Epithelial cell of proximal tubule (primary cell): ENCODE data around the gene GPR62. TPM values are rescaled to one million over a fixed set of nuclear protein-coding genes. Genes with fewer than 3 reads are reported as not detected.

Experiments used
- DNase-seq: peaks from one replicate; pipeline ENCODE4 v3.0.0-alpha.2; 2011; ENCODE audit warnings: low read depth
- H3K4me3 ChIP-seq: 2 replicates; pipeline ENCODE4 v1.5.1; 2011; ENCODE audit warnings: low read depth, mild to moderate bottlenecking, low read length
- total RNA-seq: library from RNA; depleted of rRNA; stranded (reverse); fragments of >200 nt; gene quantifications from 2 replicates; pipeline ENCODE4 v1.2.3, GENCODE V29; 2015
- TF ChIP-seq, protein P1 (sequence below): conservative IDR thresholded peaks from 2 replicates; pipeline ENCODE4 v1.5.1; 2012; ENCODE audit warnings: low read depth, mild to moderate bottlenecking, low read length

Gene GPR62
- total RNA-seq, 1 donor from 2014 or later, result not detected

DNA sequence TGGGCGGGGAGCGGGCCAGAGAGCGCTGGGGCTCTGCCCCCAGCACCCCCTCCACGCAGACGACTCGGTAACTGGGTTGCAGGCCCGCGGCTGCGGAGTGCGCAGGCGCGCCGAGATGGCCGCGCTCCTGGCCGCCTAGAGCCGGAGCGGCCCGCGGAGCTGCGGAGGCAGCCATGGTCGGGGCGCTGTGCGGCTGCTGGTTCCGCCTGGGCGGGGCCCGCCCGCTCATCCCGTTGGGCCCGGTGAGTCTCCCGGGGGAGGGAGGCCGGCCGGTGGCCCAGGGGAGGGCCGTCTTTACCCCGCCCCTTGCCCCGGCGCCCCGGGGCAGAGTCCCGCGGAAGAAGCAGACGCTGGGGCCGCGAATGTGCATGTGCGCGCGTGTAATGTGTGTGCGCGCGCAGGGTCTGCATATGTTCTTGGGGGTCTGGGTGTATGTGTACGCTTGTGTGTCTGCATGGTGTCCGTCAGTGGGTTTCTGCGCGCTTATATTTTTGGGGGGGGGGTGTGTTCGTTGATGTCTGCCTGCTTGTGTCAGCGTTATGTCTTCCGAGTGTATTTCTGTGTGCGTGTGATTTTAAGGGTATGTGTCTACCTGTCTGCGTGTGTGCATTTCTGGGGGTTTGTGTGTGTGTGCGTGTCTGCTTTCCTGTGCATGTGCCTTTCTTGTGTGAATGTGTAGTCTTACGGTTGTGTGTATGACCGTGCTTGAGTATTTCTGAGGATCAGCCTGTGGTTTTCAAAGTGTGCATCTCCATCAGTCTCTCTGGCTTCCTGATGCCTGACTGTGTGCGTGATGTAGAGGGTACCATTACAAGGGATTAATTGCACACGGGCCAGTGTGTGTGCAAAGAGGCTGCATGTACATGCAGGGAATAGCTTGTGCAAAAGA is 20.0 kb downstream of the GPR62 start, which contains the start of gene ABHD14A:
Gene ABHD14A, plus strand, starts transcription at position 102 of the 889 bp plus-strand sequence. Its CDS starts 72 bp downstream, at position 174.
- H3K4me3 ChIP-seq, result peak within 1 kb of the TSS; percentile 84
- DNase-seq, result no peak
- TF ChIP-seq, protein P1, sequence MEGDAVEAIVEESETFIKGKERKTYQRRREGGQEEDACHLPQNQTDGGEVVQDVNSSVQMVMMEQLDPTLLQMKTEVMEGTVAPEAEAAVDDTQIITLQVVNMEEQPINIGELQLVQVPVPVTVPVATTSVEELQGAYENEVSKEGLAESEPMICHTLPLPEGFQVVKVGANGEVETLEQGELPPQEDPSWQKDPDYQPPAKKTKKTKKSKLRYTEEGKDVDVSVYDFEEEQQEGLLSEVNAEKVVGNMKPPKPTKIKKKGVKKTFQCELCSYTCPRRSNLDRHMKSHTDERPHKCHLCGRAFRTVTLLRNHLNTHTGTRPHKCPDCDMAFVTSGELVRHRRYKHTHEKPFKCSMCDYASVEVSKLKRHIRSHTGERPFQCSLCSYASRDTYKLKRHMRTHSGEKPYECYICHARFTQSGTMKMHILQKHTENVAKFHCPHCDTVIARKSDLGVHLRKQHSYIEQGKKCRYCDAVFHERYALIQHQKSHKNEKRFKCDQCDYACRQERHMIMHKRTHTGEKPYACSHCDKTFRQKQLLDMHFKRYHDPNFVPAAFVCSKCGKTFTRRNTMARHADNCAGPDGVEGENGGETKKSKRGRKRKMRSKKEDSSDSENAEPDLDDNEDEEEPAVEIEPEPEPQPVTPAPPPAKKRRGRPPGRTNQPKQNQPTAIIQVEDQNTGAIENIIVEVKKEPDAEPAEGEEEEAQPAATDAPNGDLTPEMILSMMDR, result no peak

DNA sequence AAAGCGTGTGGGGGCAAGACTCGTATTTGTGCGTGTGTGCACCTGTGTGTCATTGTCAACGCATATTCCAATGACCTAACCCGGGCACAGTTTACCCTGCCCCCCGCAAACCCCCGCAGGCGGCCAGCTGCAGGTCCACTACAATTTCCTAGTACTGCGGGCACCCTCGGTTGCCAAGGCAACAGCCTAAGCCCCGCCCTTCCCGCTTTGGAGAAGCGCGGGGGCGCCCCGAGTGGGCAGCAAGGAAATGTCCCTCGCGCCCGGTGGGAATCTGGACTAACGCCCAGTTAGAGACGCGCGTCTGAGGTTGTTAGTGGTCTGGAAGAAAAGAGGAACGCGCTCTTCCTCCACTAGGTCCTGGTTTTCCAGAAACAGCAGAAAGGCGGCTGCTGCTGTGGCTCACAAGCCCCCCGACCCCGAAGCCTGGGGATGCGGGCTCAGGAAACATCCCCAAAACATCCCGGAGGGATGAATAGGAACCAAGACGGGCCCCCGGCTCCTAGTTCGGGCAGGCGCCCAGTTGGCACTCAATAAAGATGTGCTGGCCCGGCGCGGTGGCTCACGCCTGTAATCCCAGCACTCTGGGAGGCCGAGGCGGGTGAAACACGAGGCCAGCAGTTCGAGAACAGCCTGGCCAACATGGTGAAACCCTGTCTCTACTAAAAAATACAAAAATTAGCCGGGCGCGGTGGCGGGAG is 20.8 kb downstream of the GPR62 start:
- peak overlapping the region; percentile 84 for H3K4me3 ChIP-seq
- no peak for DNase-seq
- TF ChIP-seq, protein P1, result no peak

DNA sequence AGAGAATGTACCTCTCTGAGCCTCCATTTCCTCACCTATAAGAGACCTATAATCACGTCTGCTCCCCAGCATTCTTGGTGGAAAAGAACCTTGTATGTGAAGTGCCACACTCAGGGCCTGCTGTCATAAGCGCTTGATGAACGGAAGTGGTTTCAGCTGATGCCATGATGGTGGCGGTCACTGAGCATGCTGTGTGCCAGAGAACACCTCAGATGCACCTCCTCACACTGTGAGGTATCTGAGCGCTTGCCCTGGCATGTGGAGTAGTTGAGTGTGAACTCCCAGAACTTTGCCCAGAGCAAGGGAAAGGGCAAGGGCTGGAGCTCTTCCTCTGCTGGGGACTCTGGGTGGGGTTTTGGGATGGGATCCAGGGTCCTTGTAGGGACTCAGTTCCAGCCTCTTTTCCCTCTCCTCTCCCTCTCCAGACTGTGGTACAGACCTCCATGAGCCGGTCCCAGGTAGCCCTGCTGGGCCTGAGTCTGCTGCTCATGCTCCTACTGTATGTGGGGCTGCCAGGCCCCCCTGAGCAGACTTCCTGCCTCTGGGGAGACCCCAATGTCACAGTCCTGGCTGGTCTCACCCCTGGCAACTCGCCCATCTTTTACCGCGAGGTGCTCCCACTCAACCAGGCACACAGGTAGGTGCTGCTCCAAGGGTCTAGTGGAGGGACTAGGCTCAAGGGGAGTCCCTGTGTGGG is 22.4 kb downstream of the GPR62 start:
- no peak for DNase-seq
- no peak overlapping the region for H3K4me3 ChIP-seq
- TF ChIP-seq, protein P1, result no peak

DNA sequence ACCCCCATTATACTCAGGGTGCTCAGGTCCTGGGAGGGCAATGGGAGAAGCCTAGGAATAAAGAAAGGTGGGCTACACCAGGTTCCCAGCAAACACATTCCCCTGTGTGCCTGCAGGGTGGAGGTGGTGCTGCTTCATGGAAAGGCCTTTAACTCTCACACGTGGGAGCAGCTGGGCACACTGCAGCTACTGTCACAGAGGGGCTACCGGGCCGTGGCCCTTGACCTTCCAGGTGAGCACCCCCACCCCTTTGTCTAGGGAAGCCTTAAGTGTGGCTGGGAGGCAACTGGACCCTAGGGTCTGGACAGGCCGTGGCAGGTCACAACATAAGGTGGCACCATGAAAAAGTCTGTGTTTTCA is 22.9 kb downstream of the GPR62 start:
- no peak overlapping the region for H3K4me3 ChIP-seq
- DNase-seq, result no peak
- TF ChIP-seq, protein P1, result no peak

DNA sequence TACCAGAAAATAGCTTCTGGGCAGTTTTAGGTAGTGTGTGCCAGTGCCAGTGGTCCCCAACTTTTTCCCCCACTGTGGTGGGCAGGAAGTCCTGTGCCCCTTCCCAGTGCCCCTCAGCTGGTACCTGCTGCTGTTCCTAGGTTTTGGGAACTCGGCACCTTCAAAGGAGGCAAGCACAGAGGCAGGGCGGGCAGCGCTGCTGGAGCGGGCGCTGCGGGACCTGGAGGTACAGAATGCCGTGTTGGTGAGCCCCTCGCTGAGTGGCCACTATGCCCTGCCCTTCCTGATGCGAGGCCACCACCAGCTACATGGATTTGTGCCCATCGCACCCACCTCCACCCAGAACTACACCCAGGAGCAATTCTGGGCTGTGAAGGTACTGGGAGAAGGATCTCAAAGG is 25.1 kb downstream of the GPR62 start:
- no peak for DNase-seq
- TF ChIP-seq, protein P1, result no peak

DNA sequence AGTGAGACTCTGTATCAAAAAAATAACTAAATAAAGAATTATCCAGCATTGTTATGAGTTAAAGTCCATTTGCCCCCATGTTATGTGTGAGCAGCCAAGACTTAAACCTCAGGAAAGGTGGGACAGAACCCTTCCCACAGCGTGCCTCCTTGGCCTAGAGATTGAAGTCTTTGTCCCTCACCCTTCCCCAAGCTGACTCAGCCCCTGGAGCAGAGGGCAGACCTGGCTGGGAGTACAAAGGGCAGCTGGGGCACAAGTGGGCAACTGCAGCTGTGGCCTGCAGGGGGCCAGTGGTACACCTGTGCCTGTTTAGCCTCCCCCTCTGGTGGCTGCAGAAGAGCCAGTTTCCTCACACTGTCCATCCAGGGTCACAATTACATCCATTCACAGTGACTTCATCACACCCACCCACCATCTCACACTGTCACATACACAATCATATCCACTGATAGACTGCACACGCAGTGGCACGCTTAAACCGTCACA is 27.2 kb downstream of the GPR62 start:
- peak; percentile 78 for DNase-seq

More for the DNA sequence above, 25.1 kb downstream of the GPR62 start:
- H3K4me3 ChIP-seq, result no peak overlapping the region

More for the DNA sequence above, 27.2 kb downstream of the GPR62 start:
- H3K4me3 ChIP-seq, result peak overlapping the region; percentile 79
- TF ChIP-seq, protein P1, result peak; percentile 80
